GM19468 (cell line): ENCODE data around the gene GPR156.
"Not testable (repeated sequence)": the region's sequence is repeated elsewhere in the genome, so short reads cannot be mapped to it uniquely, and the experiment has no call there.

Source experiments
- ATAC-seq: cut with Tn5 transposase; IDR thresholded peaks from one replicate; pipeline ENCODE4 v1.9.1; 2021; ENCODE audit warnings: mild to moderate bottlenecking, moderate library complexity, moderate number of reproducible peaks; ENCODE audit not compliant: unreplicated experiment; ENCODE audit errors: extremely low read depth

Gene GPR156

GRCh38 chr3:120284747-120285507 lies at the start of gene GPR156:
Gene GPR156, minus strand, starts transcription at chr3:120285222. Its CDS starts 41,124 bp downstream, at chr3:120244098.
- ATAC-seq = no peak

DNA sequence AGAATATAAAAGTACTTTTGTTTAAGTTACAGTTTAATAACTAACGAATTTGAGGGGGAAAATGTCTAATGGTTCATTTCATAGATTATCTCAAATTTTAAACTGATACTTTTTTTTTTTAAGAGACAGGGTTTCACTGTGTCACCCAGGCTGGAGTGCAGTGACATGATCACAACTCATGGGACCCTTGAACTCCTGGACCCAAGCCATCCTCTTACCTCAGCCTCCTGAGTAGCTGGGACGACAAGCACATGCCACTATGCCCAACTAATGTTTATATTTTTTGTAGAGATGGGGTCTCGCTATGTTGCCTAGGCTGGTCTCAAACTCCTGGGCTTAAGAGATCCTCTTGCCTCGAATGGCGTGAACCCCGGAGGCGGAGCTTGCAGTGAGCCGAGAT lies 47.6 kb upstream of the GPR156 start:
- no peak for ATAC-seq

DNA sequence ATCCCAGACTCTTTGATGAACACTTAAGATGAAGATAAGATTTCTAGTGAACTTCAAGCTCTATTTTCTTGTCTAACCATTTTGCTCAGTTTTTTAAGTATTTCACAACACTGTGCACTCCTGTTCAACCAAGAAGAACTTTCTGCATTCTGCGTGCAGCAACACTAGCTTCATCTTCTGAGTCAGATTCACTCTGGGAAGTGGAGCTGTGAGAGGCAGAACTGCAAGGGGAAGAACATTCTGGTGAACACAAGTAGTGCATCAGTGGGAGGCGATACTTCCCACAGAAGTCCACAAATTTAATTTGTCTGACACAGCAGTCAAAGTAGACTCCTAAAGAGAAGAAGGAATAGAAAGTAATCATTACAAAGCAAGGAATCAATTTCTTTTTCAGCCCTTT lies 46.1 kb upstream of the GPR156 start:
- ATAC-seq = no peak

- ATAC-seq = no peak
Measured at GRCh38 chr3:120326784-120327183, 41.8 kb upstream of the GPR156 start.

DNA sequence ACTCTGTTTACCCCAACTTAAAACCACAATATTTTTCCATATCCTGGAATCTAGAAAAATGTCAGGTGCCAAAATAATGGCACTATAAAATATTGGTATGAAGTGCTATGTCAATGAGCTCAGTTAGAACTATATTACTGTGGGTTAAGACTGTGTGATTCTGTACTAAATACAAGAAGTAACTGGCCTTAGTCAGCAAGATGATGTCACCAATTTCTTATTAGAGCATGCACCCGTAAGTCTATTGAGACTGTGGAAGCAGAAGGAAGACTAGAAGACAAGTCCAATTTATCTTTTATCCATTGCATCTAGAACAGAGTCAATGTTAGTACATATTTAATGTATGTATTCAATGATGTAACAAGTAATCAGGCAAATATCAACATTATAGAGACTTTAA lies 39.2 kb upstream of the GPR156 start:
- ATAC-seq = no peak

GRCh38 chr3:120323761-120324160 lies 38.7 kb upstream of the GPR156 start:
- ATAC-seq = not testable (repeated sequence)

- no peak for ATAC-seq
Measured at GRCh38 chr3:120311863-120312794, 27.1 kb upstream of the GPR156 start.

DNA sequence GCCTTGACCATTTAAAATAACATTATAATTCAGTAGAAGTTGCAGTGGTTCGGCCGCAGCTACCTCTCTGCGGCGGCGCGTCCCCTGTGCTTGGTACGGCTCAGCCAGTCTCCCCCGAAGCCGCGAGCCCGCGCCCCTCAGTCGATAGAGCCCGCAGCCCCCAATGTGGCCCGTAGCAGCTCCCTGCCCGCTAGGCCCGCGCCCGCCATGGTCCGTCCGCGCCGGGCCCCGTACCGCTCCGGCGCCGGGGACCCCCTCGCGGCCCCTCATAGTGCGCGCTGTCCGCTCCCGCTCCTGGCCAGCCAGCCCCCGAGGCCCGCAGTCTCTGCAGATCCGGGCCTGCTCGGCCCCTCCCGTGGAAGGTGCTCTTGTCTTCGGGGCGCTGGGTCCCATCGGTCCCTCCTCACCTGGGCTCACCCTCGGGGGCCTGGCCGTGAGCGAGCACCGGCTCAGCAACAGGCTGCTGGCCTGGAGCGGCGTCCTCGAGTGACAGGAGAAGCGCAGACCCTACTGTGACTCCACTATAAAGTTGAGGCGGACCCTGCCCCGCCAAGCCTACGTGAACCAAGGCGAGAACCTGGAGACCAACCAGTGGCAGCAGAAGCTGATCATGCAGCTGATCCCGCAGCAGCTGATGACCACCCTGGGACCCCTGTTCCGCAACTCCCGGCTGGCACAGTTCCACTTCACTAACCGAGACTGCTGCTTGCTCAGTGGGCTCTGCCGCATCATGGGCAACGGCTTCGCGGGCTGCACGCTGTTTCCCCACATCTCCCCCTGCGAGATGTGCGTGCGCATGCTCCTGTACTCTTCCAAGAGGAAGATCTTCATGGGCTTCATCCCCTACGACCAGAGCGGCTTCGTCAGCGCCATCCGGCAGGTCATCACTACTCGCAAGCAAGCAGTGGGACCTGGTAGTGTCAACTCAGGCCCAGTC lies 21.8 kb upstream of the GPR156 start:
- ATAC-seq = no peak

DNA sequence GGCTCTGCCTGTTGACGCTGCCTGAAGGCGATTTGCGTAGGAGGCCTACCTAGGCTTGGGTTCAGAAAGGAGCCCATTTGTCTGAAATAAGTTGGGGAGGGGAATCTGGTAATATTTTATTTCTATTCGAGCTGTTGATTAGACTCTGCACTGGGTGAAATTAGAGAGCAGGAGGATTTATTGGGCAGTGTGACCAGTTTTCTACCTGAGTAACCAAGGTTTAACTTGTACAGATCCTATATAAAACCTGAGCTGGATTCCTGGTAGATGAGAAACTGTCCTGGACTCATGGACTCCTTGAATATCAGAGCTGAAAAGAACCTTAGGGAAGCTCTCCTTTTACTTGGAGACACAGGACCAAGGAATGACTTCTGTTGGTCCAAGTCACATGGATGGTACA lies 19.6 kb upstream of the GPR156 start:
- ATAC-seq = no peak

- ATAC-seq = no peak
Measured at GRCh38 chr3:120302361-120302760, 17.3 kb upstream of the GPR156 start.

- no peak for ATAC-seq
Measured at GRCh38 chr3:120300971-120301370, 15.9 kb upstream of the GPR156 start.

DNA sequence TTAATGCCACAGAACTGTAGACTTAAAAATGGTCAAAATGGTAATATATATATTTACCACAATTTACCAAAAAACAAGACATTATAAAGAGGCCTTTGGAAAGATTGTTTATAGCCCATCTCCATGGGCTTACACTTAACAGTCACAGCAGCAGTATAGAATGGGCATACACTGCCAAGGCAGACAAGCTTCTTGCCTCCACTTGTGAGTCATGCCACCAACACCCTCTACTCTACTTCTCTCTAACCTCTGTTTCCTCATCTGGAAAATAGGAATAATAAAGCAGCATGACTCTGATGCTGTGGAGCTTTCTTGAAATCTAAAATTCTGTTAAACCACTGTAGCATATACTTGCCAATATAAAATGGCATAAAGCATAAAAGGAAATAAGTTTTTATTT lies 14.4 kb upstream of the GPR156 start:
- ATAC-seq = no peak

GRCh38 chr3:120298996-120299395 lies 14.0 kb upstream of the GPR156 start:
- no peak for ATAC-seq

GRCh38 chr3:120291552-120291951 lies 6.5 kb upstream of the GPR156 start:
- not testable (repeated sequence) for ATAC-seq

DNA sequence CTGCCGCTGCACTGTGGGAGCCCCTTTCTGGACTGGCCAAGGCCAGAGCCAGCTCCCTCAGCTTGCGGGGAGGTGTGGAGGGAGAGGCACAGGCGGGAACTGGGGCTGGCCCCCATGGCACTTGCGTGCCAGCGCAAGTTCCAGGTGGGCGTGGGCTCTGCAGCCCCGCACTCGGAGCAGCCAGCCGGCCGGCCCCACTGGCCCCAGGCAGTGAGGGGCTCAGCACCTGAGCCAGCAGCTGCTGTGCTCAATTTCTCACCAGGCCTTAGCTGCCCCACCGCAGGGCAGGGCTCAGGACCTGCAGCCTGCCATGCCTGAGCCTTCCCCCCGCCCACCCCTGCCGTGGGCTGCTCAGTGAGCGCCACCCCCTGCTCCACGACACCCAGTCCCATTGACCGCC lies 4.6 kb upstream of the GPR156 start:
- no peak for ATAC-seq

GRCh38 chr3:120286465-120286864 lies 1.4 kb upstream of the GPR156 start:
- no peak for ATAC-seq

GRCh38 chr3:120285508-120285841 lies 453 bp upstream of the GPR156 start:
- ATAC-seq = no peak

DNA sequence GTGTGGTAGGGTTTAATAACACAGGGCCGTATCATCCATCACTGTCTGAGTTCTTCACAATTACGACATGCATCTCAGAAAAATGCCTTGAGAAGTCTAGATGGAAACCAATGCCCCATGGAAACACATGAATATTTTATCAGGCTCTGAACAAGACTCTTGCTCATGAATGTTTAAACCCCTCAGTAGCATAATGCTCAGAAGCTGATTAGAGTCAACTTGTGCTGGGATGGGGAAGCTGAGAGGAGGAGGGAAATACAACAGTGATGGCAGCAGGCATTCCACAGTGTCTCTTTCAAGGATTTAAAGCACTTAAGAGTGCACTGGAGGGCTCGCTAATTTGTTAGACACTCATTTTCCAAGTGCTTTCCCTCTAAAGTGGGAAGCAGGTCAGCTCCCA lies 3.8 kb downstream of the GPR156 start:
- ATAC-seq = no peak

DNA sequence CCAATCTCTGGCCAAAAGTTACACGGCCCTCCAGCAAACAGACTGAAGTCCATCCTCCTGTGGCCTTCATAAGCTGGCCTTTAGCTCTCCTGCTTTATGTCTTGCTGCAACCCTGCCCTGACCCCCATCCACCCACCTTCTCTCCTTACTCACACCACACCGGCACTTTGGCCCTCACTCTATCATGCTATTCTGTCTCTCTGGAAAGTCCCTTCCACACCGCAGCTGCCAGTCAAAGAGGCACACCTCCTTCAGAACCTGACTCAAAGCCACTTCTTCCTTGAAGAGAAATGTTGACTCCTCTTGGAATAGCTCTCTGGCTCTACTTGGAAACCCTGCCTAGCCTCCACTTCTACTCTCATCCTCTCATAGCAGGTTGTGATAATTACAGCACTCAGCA lies 4.5 kb downstream of the GPR156 start:
- no peak for ATAC-seq

DNA sequence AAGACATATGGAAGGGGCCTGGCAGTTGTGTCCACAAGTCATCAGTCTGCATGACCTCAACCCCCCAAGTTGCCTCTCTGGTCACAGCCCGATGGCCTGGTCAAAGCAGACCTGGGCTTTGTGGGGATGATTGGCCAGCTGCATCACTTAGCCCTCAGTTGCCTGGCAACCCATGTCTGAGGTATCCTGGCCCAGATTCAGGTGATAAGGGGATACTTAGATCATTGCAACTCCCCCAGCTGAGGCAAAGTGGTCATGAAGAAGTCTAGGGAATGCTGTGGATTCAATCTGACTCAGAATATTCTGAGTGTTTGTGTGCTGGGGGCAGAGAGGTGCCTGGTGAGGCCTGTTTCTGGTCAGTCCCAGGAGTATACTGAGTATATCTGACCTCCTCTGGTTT lies 5.0 kb downstream of the GPR156 start:
- no peak for ATAC-seq
